ENCODE results near the gene SMARCAL1. TPM values are rescaled to one million over a fixed set of nuclear protein-coding genes. Genes with fewer than 3 reads are reported as not detected.

The SMARCAL1 gene
- total and polyA plus RNA-seq, 9 of the 15 experiments (the other 6 are each of a cell fraction or from before 2014, with no cell fraction given) = 8.2 to 27.9 (median 12.4) TPM

DNA sequence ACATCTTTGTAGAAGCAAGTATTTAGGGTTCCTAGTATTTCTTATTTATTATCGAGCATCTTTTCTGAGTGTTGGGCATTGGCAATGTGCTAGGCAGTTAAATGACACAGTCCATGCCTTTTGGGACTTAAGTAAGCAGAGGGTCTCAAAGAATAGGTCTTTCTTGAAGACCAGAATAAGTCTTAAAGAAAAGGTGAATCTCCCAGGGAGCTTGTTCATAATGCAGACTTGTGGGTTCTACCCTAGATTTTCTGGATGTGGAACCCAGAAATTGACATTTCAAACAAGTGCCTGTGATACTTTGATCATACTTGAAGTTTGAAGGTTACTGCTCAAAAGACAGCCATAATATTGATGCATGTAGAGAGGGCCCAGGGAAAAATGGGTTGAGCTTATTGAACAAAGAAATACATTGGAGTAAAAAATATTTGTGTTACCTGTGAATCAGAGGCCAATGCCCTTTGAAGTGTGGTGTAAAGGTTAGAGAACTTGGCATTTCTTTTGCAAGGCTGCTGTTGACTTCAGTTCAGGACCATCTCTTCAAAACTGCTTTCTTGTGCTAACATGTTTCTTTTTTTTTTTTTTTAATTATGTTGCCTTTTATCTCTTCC lies 110.7 kb downstream of the SMARCAL1 start:
- no peaks in the 10 kb centered on the region for H3K36me3 ChIP-seq (ENCODE audit: control insufficient read depth, insufficient read depth, low read length)
- H3K4me3 ChIP-seq = no peak overlapping the region
- H3K9me1 ChIP-seq (ENCODE audit: control insufficient read depth, insufficient read depth, low read length) = no peaks in the 10 kb centered on the region
- no peak overlapping the region for H2AFZ ChIP-seq (ENCODE audit: low read depth, low read length)
- ChIA-PET POLR2A (interaction anchor here (1.8 kb wide), 1 partner anchor 136 kb away, joined by 6 read pairs; no protein-coding TSS in a partner anchor), CTCF (ENCODE audit: low intra/inter-chr PET ratio) (no interaction called here)
- no peak overlapping the region for H3K4me2 ChIP-seq (ENCODE audit: insufficient read depth, low read length)
- H4K20me1 ChIP-seq (replicated peaks; ENCODE audit: control insufficient read depth, insufficient read depth, low read length) = no peaks in the 10 kb centered on the region; the same call in 1 of the 2 replicates
- FAIRE-seq (no peak), DNase-seq (ENCODE audit: extremely low read depth in 1 of 4, low spot score in 3 of 4) (no peak), ATAC-seq (no peak)
- intact Hi-C loops (cut with micrococcal nuclease) = no loop called here
- no peak overlapping the region for H3K9ac ChIP-seq (ENCODE audit: insufficient read depth in 1 of 2, low read depth in 2 of 2, low read length in 2 of 2)
- 0% methylated on average over 1 of the region's 1 CpG for WGBS (ENCODE audit: insufficient coverage, low coverage, missing lambda C conversion rate)
- H3K27ac ChIP-seq (ENCODE audit: extremely low read depth, low read depth, low read length) = no peak overlapping the region
- TF ChIP-seq ZNF561 (CRISPR knock-in tag; conservative IDR thresholded peaks at IDR 0.05) (no peak), MCM5 (IDR thresholded peaks at IDR 0.05; ENCODE audit: low read depth) (no peak), ZNF146 (CRISPR knock-in tag; IDR thresholded peaks at IDR 0.05; ENCODE audit: unreplicated experiment) (no peak), NR2F6 (CRISPR knock-in tag; IDR thresholded peaks at IDR 0.05) (no peak)
- TF ChIP-seq, protein P1, sequence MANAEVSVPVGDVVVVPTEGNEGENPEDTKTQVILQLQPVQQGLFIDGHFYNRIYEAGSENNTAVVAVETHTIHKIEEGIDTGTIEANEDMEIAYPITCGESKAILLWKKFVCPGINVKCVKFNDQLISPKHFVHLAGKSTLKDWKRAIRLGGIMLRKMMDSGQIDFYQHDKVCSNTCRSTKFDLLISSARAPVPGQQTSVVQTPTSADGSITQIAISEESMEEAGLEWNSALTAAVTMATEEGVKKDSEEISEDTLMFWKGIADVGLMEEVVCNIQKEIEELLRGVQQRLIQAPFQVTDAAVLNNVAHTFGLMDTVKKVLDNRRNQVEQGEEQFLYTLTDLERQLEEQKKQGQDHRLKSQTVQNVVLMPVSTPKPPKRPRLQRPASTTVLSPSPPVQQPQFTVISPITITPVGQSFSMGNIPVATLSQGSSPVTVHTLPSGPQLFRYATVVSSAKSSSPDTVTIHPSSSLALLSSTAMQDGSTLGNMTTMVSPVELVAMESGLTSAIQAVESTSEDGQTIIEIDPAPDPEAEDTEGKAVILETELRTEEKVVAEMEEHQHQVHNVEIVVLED (CRISPR knock-in tag; IDR thresholded peaks at IDR 0.05) = no peak
- no peaks in the 10 kb centered on the region for H3K79me2 ChIP-seq (ENCODE audit: control insufficient read depth, insufficient read depth, low read length)
- H3K27me3 ChIP-seq (ENCODE audit: control insufficient read depth in 2 of 2, insufficient read depth in 2 of 2, low read length in 2 of 2) = no peaks in the 10 kb centered on the region; a peak in 1 of 5 replicates
- no peaks in the 10 kb centered on the region; a peak in 1 of 5 replicates for H3K4me1 ChIP-seq (replicated peaks in 1 of 2; ENCODE audit: control insufficient read depth in 2 of 2, insufficient read depth in 2 of 2, low read length in 2 of 2)
- no peaks in the 10 kb centered on the region for H3K9me3 ChIP-seq (replicated peaks; ENCODE audit: control insufficient read depth, insufficient read depth, low read depth, low read length)
- in situ Hi-C loops (cut with MboI) = no loop called here
- BruUV-seq (replicated peaks) = no TSS peak

All from K562 (cell line).